HS-27A (cell line): ENCODE data around the gene KCTD10.

ENCODE experiments used
- DNase-seq: peaks from one replicate; pipeline ENCODE4 v3.0.0-alpha.2; 2012; ENCODE audit warnings: low read depth, missing footprints

The KCTD10 gene

GRCh38 chr12:109494348-109494881, 17.3 kb upstream of the KCTD10 start:
- no peak for DNase-seq

GRCh38 chr12:109493938-109494337, 16.8 kb upstream of the KCTD10 start:
- no peak for DNase-seq

GRCh38 chr12:109493090-109493489, 16.0 kb upstream of the KCTD10 start:
- no peak for DNase-seq

- no peak for DNase-seq
Measured at GRCh38 chr12:109492371-109492770, 15.3 kb upstream of the KCTD10 start.

GRCh38 chr12:109491671-109492070, 14.6 kb upstream of the KCTD10 start:
- no peak for DNase-seq

GRCh38 chr12:109489955-109490565, 13.0 kb upstream of the KCTD10 start:
- DNase-seq, result no peak

- DNase-seq, result no peak
Measured at GRCh38 chr12:109489016-109489954, 12.2 kb upstream of the KCTD10 start.

- no peak for DNase-seq
Measured at GRCh38 chr12:109488051-109488665, 11.1 kb upstream of the KCTD10 start.

- no peak for DNase-seq
Measured at GRCh38 chr12:109487181-109488050, 10.3 kb upstream of the KCTD10 start.

- DNase-seq, result no peak
Measured at GRCh38 chr12:109485201-109485600, 8.1 kb upstream of the KCTD10 start.

GRCh38 chr12:109483346-109483745, 6.2 kb upstream of the KCTD10 start:
- no peak for DNase-seq

- DNase-seq, result no peak
Measured at GRCh38 chr12:109482894-109483293, 5.8 kb upstream of the KCTD10 start.

GRCh38 chr12:109482491-109482890, 5.4 kb upstream of the KCTD10 start:
- no peak for DNase-seq

- no peak for DNase-seq
Measured at GRCh38 chr12:109481863-109482262, 4.8 kb upstream of the KCTD10 start.

- no peak for DNase-seq
Measured at GRCh38 chr12:109480356-109480755, 3.3 kb upstream of the KCTD10 start.

- no peak for DNase-seq
Measured at GRCh38 chr12:109479761-109480160, 2.7 kb upstream of the KCTD10 start.

GRCh38 chr12:109477963-109478315, 839 bp upstream of the KCTD10 start:
- DNase-seq, result no peak

- DNase-seq, result no peak
Measured at GRCh38 chr12:109476807-109477184, 304 bp downstream of the KCTD10 start.

- DNase-seq, result no peak
Measured at GRCh38 chr12:109475993-109476806, 900 bp downstream of the KCTD10 start.

GRCh38 chr12:109475121-109475520, 2.0 kb downstream of the KCTD10 start:
- no peak for DNase-seq
